Glutamatergic neuron (in vitro differentiated cells): ENCODE results near the gene PPP1R9B. TPM values are rescaled to one million over a fixed set of nuclear protein-coding genes. Genes with fewer than 3 reads are reported as not detected.

Source experiments
- DNase-seq: peaks from one replicate; pipeline ENCODE4 v3.0.0; 2022
- H3K27ac Mint-ChIP-seq: one replicate; pipeline ENCODE4 v1.8.0; 2020; ENCODE audit warnings: mild to moderate bottlenecking, mixed read lengths, inconsistent platforms; ENCODE audit not compliant: unreplicated experiment
- H3K27me3 Mint-ChIP-seq: one replicate; pipeline ENCODE4 v1.8.0; 2020; ENCODE audit warnings: mild to moderate bottlenecking, moderate library complexity, mixed read lengths, inconsistent platforms; ENCODE audit not compliant: unreplicated experiment
- H3K36me3 Mint-ChIP-seq: one replicate; pipeline ENCODE4 v1.8.0; 2020; ENCODE audit warnings: mild to moderate bottlenecking, mixed read lengths, inconsistent platforms; ENCODE audit not compliant: unreplicated experiment
- H3K4me1 Mint-ChIP-seq: one replicate; pipeline ENCODE4 v1.8.0; 2020; ENCODE audit warnings: mild to moderate bottlenecking, low read depth, mixed read lengths, inconsistent platforms; ENCODE audit not compliant: unreplicated experiment
- H3K4me3 Mint-ChIP-seq: one replicate; pipeline ENCODE4 v1.8.0; 2020; ENCODE audit warnings: mild to moderate bottlenecking, mixed read lengths, inconsistent platforms; ENCODE audit not compliant: unreplicated experiment
- H3K9me3 Mint-ChIP-seq: one replicate; pipeline ENCODE4 v1.8.0; 2020; ENCODE audit warnings: mild to moderate bottlenecking, moderate library complexity, mixed read lengths, inconsistent platforms; ENCODE audit not compliant: unreplicated experiment
- total RNA-seq: library from RNA; stranded (reverse); fragmentation: NEBNext Ultra II Directional; extraction: Animal tissue kit (Norgen Biotek cat#: 25700); gene quantifications from one replicate; pipeline ENCODE4 v1.2.1, GENCODE V29; 2021; ENCODE audit not compliant: unreplicated experiment
- TF ChIP-seq, protein P1 (sequence below): fragments of 200-600 bp; sonication (generic); IDR thresholded peaks from one replicate; pipeline ENCODE4 v1.5.0; 2021; ENCODE audit not compliant: partially characterized antibody, unreplicated experiment

Gene PPP1R9B
- total RNA-seq, 1 donor from 2014 or later = 74.0 TPM

DNA sequence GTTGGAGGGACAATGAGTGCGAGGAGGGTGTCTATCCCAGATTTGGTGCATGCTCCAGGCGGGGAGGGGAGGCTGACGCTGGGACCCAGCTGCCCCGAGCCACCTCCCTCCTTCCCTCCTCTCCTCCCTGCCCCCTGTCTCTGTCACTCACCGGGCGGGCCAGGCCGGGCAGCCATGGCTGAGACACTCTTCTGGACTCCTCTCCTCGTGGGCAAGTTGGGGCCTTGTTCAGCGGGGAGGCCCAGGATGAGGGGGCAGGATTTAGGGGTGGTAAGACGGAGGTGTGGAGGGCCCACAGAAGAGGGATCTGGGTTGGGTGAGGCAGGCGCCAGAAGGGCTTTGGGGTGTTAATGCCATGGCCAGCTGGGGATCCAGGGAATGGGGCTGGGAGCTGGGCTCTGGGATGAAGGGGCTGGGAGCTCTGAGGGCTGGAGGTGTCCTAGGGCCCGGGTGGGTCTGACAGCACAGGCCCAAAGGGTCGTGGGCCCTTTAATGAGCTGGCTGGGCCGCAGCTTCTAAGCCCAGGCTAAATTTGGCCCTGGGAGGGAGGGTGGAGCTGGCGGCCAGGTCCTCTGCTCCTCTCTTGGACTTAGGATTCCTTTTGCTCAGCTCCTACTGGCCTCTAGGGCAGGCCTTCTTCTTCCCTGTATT, 15.5 kb upstream of the PPP1R9B start, which contains the start of gene SGCA:
Gene SGCA, plus strand, starts transcription at position 139 of the 651 bp plus-strand sequence. Its CDS starts 36 bp downstream, at position 175.
- peaks cover 14% of the 10 kb centered on the region for H3K4me1 Mint-ChIP-seq
- DNase-seq = no peak
- no peak within 1 kb of the TSS for H3K4me3 Mint-ChIP-seq
- TF ChIP-seq, protein P1, sequence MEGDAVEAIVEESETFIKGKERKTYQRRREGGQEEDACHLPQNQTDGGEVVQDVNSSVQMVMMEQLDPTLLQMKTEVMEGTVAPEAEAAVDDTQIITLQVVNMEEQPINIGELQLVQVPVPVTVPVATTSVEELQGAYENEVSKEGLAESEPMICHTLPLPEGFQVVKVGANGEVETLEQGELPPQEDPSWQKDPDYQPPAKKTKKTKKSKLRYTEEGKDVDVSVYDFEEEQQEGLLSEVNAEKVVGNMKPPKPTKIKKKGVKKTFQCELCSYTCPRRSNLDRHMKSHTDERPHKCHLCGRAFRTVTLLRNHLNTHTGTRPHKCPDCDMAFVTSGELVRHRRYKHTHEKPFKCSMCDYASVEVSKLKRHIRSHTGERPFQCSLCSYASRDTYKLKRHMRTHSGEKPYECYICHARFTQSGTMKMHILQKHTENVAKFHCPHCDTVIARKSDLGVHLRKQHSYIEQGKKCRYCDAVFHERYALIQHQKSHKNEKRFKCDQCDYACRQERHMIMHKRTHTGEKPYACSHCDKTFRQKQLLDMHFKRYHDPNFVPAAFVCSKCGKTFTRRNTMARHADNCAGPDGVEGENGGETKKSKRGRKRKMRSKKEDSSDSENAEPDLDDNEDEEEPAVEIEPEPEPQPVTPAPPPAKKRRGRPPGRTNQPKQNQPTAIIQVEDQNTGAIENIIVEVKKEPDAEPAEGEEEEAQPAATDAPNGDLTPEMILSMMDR = no peak
- H3K27ac Mint-ChIP-seq = no peak within 1 kb of the TSS
- no peaks in the 10 kb centered on the region for H3K36me3 Mint-ChIP-seq
- peaks cover 11% of the 10 kb centered on the region for H3K27me3 Mint-ChIP-seq
- H3K9me3 Mint-ChIP-seq = peaks cover 4% of the 10 kb centered on the region

DNA sequence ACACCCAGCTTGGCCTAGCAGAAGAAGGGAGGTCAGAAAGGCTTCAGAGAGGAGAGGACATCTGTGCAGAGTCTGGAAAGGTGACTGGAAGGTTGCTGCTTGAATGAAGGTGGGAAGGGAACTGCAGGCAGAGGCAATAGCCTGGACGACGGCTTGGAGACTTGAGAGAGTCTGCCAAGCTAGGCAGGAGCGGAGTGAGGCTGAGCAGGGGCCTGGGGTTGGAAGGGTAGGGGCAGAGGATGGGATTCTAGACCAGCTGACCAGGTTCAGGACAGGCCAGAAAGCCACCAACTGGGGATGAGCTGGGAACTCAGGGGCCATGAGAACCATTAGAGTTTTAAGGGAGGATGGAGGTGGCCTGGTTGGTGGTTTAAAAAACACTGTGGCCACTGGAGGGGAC, 15.0 kb upstream of the PPP1R9B start:
- TF ChIP-seq, protein P1 = no peak
- peaks cover 3% of the 10 kb centered on the region for H3K9me3 Mint-ChIP-seq
- peaks cover 17% of the 10 kb centered on the region for H3K4me1 Mint-ChIP-seq
- no peaks in the 10 kb centered on the region for H3K36me3 Mint-ChIP-seq
- no peak overlapping the region for H3K27ac Mint-ChIP-seq
- no peak for DNase-seq
- no peak overlapping the region for H3K4me3 Mint-ChIP-seq
- H3K27me3 Mint-ChIP-seq = peaks cover 13% of the 10 kb centered on the region

DNA sequence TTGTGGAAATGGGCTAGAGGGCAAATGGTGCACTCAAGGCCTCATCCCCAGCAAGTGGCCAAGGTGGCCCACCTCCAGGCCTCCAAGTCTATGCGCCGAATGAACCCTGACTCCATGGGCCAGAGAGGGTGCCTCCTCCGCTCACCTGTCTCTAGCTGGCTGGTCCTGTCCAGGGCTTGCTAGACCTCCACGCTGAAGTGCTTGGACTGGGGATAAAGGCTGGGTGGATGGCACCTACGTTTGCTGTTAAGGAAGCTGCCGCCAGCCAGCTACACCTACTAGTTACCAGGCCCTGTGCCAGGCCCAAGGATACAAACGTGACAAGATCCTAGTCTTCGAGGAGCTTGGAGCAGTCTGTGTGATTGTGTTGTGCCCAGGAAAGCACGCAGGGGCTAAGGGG, 14.6 kb upstream of the PPP1R9B start:
- DNase-seq = no peak
- no peaks in the 10 kb centered on the region for H3K36me3 Mint-ChIP-seq
- TF ChIP-seq, protein P1 = no peak
- H3K9me3 Mint-ChIP-seq = peaks cover 4% of the 10 kb centered on the region
- H3K27me3 Mint-ChIP-seq = peaks cover 13% of the 10 kb centered on the region
- H3K4me3 Mint-ChIP-seq = no peak overlapping the region
- peaks cover 17% of the 10 kb centered on the region for H3K4me1 Mint-ChIP-seq
- H3K27ac Mint-ChIP-seq = no peak overlapping the region

DNA sequence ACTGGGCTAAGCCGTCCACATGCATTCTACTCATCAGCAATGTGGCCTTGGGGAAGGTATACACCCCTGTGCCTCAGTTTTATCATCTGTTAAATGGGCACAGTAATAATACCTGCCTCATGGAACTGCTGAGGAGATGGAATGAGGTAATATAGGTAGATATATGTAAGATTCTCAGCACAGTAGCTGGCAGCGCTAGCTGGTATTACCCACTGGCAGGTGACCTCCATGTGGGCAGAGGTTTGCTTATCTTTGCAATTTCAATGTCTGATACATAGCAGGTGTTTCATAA, 14.2 kb upstream of the PPP1R9B start:
- no peak overlapping the region for H3K4me3 Mint-ChIP-seq
- peaks cover 5% of the 10 kb centered on the region for H3K9me3 Mint-ChIP-seq
- no peak for DNase-seq
- peaks cover 17% of the 10 kb centered on the region for H3K4me1 Mint-ChIP-seq
- no peak overlapping the region for H3K27ac Mint-ChIP-seq
- H3K36me3 Mint-ChIP-seq = no peaks in the 10 kb centered on the region
- TF ChIP-seq, protein P1 = no peak
- H3K27me3 Mint-ChIP-seq = peaks cover 13% of the 10 kb centered on the region

DNA sequence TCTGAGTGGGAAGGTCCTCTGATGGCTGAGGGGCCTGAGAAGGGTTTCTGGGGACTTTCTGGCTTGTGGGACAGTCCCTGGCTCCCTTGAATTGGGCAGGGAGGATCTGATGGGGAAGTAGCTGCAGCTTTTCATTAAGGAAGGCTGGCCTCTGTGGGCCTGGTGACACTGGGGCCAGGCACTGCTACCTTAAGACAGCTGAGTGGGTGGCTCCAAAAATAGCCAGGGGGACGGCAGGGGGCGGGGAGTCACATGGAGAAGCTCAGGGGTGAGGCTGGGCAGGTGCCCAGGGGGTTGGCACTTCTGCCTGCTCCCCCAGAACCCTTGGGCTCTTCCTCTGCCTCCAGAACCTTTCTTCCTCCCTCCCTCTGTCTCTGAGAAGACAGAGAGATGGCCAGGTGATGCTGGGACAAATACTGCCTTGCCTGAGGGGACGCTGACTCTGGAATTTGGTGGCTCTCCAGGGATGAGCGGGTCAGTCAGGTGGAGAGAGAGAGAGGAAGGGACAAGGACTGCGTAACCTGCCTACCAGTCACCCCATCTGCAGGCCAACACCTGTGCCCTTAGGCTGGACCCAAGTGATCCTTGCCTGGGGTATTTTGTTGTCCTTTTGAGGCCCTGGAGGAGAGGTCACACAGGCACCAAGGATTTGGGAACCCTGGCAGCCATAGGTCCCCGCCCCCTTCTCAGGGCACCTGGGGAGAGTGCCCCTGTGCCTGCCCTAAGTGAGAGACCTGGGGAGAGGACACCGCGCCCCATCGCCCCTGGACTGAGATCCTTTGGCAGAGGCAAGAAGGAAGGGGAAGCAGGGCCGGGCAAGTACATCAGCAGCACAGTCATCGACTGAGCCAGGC, 13.6 kb upstream of the PPP1R9B start:
- Mint-ChIP-seq H3K4me3 (no peak overlapping the region), H3K27me3 (peaks cover 13% of the 10 kb centered on the region), H3K9me3 (peaks cover 5% of the 10 kb centered on the region), H3K27ac (no peak overlapping the region), H3K4me1 (peaks cover 17% of the 10 kb centered on the region), H3K36me3 (no peaks in the 10 kb centered on the region)
- TF ChIP-seq, protein P1 = no peak
- no peak for DNase-seq
